IPS-18a (cell line): ENCODE measurements around the gene MED13L.
"Not testable (repeated sequence)": the region's sequence is repeated elsewhere in the genome, so short reads cannot be mapped to it uniquely, and the experiment has no call there.

ENCODE experiments used
- H3K27ac ChIP-seq: one replicate; pipeline ENCODE4 v1.5.1; 2013; ENCODE audit warnings: low read length
- H3K27me3 ChIP-seq: one replicate; pipeline ENCODE4 v1.6.1; 2013; ENCODE audit warnings: mild to moderate bottlenecking, low read length; ENCODE audit not compliant: control insufficient read depth, insufficient read depth
- H3K36me3 ChIP-seq: one replicate; pipeline ENCODE4 v1.6.1; 2013; ENCODE audit warnings: low read depth, low read length; ENCODE audit not compliant: control insufficient read depth
- H3K4me1 ChIP-seq: one replicate; pipeline ENCODE4 v1.6.1; 2013; ENCODE audit warnings: low read depth, low read length; ENCODE audit not compliant: control insufficient read depth
- H3K4me3 ChIP-seq: one replicate; pipeline ENCODE4 v1.5.1; 2013; ENCODE audit warnings: low read length
- H3K9ac ChIP-seq: one replicate; pipeline ENCODE4 v1.6.1; 2013; ENCODE audit warnings: mild to moderate bottlenecking, low read length, moderate library complexity
- H3K9me3 ChIP-seq: one replicate; pipeline ENCODE4 v1.6.1; 2013; ENCODE audit warnings: low read depth, low read length; ENCODE audit not compliant: control insufficient read depth

MED13L gene

GRCh38 chr12:116141833-116142162 lies 135.7 kb downstream of the MED13L start:
- Histone ChIP-seq H3K27me3 (no peaks in the 10 kb centered on the region), H3K36me3 (no peaks in the 10 kb centered on the region), H3K9ac (no peak overlapping the region), H3K4me1 (peaks cover 14% of the 10 kb centered on the region), H3K9me3 (no peaks in the 10 kb centered on the region), H3K4me3 (no peak overlapping the region), H3K27ac (no peak overlapping the region)

GRCh38 chr12:116141110-116141832 lies 136.2 kb downstream of the MED13L start:
- no peak overlapping the region for H3K9ac ChIP-seq
- H3K9me3 ChIP-seq = no peaks in the 10 kb centered on the region
- peaks cover 14% of the 10 kb centered on the region for H3K4me1 ChIP-seq
- H3K4me3 ChIP-seq = no peak overlapping the region
- H3K27ac ChIP-seq = no peak overlapping the region
- H3K36me3 ChIP-seq = no peaks in the 10 kb centered on the region
- no peaks in the 10 kb centered on the region for H3K27me3 ChIP-seq

- Histone ChIP-seq H3K4me1 (peaks cover 14% of the 10 kb centered on the region), H3K36me3 (no peaks in the 10 kb centered on the region), H3K9me3 (no peaks in the 10 kb centered on the region), H3K4me3 (no peak overlapping the region), H3K27ac (no peak overlapping the region), H3K9ac (no peak overlapping the region), H3K27me3 (no peaks in the 10 kb centered on the region)
Measured at GRCh38 chr12:116140529-116140928, 137.0 kb downstream of the MED13L start.

- H3K27me3 ChIP-seq = no peaks in the 10 kb centered on the region
- no peaks in the 10 kb centered on the region for H3K9me3 ChIP-seq
- no peaks in the 10 kb centered on the region for H3K36me3 ChIP-seq
- no peak overlapping the region for H3K9ac ChIP-seq
- H3K4me1 ChIP-seq = peaks cover 14% of the 10 kb centered on the region
- no peak overlapping the region for H3K27ac ChIP-seq
- no peak overlapping the region for H3K4me3 ChIP-seq
Measured at GRCh38 chr12:116138781-116139180, 138.7 kb downstream of the MED13L start.

- no peaks in the 10 kb centered on the region for H3K9me3 ChIP-seq
- H3K9ac ChIP-seq = no peak overlapping the region
- H3K36me3 ChIP-seq = no peaks in the 10 kb centered on the region
- H3K4me3 ChIP-seq = no peak overlapping the region
- peaks cover 15% of the 10 kb centered on the region for H3K4me1 ChIP-seq
- no peaks in the 10 kb centered on the region for H3K27me3 ChIP-seq
- H3K27ac ChIP-seq = no peak overlapping the region
Measured at GRCh38 chr12:116138364-116138763, 139.1 kb downstream of the MED13L start.

- no peaks in the 10 kb centered on the region for H3K36me3 ChIP-seq
- H3K9ac ChIP-seq = no peak overlapping the region
- peaks cover 20% of the 10 kb centered on the region for H3K4me1 ChIP-seq
- H3K27ac ChIP-seq = no peak overlapping the region
- no peaks in the 10 kb centered on the region for H3K27me3 ChIP-seq
- H3K4me3 ChIP-seq = no peak overlapping the region
- H3K9me3 ChIP-seq = no peaks in the 10 kb centered on the region
Measured at GRCh38 chr12:116137318-116137717, 140.2 kb downstream of the MED13L start.

GRCh38 chr12:116136340-116136739 lies 141.2 kb downstream of the MED13L start:
- Histone ChIP-seq H3K36me3 (no peaks in the 10 kb centered on the region), H3K4me1 (peaks cover 20% of the 10 kb centered on the region), H3K27me3 (no peaks in the 10 kb centered on the region), H3K9me3 (no peaks in the 10 kb centered on the region), H3K9ac (no peak overlapping the region), H3K27ac (no peak overlapping the region), H3K4me3 (no peak overlapping the region)

GRCh38 chr12:116135209-116135930 lies 142.1 kb downstream of the MED13L start:
- Histone ChIP-seq H3K36me3 (no peaks in the 10 kb centered on the region), H3K9ac (no peak overlapping the region), H3K9me3 (no peaks in the 10 kb centered on the region), H3K27me3 (no peaks in the 10 kb centered on the region), H3K4me3 (no peak overlapping the region), H3K27ac (no peak overlapping the region), H3K4me1 (peaks cover 24% of the 10 kb centered on the region)

- Histone ChIP-seq H3K27me3 (no peaks in the 10 kb centered on the region), H3K36me3 (no peaks in the 10 kb centered on the region), H3K9ac (no peak overlapping the region), H3K27ac (no peak overlapping the region), H3K4me3 (no peak overlapping the region), H3K4me1 (peaks cover 15% of the 10 kb centered on the region), H3K9me3 (no peaks in the 10 kb centered on the region)
Measured at GRCh38 chr12:116133636-116134214, 143.8 kb downstream of the MED13L start.

- Histone ChIP-seq H3K4me1 (peaks cover 10% of the 10 kb centered on the region), H3K27ac (no peak overlapping the region), H3K36me3 (no peaks in the 10 kb centered on the region), H3K27me3 (no peaks in the 10 kb centered on the region), H3K4me3 (no peak overlapping the region), H3K9me3 (no peaks in the 10 kb centered on the region), H3K9ac (no peak overlapping the region)
Measured at GRCh38 chr12:116133149-116133548, 144.3 kb downstream of the MED13L start.

- not testable (repeated sequence) for H3K9ac ChIP-seq, H3K4me3 ChIP-seq, H3K9me3 ChIP-seq, H3K27ac ChIP-seq, H3K36me3 ChIP-seq, H3K27me3 ChIP-seq
- peaks cover 14% of the 10 kb centered on the region for H3K4me1 ChIP-seq
Measured at GRCh38 chr12:116131987-116132386, 145.5 kb downstream of the MED13L start.

- Histone ChIP-seq H3K9ac (no peak overlapping the region), H3K4me1 (peaks cover 18% of the 10 kb centered on the region), H3K9me3 (no peaks in the 10 kb centered on the region), H3K27ac (no peak overlapping the region), H3K36me3 (no peaks in the 10 kb centered on the region), H3K4me3 (no peak overlapping the region), H3K27me3 (no peaks in the 10 kb centered on the region)
Measured at GRCh38 chr12:116131176-116131575, 146.3 kb downstream of the MED13L start.
